HL-60/S4 treated with phorbol 12-myristate 13-acetate at 8.2 ng/mL for 4 days and 3 days (cell line): ENCODE results near the gene ISOC2.
"Not testable (repeated sequence)": the region's sequence is repeated elsewhere in the genome, so short reads cannot be mapped to it uniquely, and the experiment has no call there.

ENCODE experiments used
- in situ Hi-C: fragments of 300-500 bp; cut with MboI; formaldehyde crosslinking; loops from 2 replicates; pipeline ENCODE4 v1.15.0; 2022; ENCODE audit warnings: low sequenced_read_pairs

The ISOC2 gene

GRCh38 chr19:55461259-55461973, at the start of gene ISOC2:
TSS of gene ISOC2 (minus strand) at chr19:55461642. CDS start at chr19:55456486, 5,156 bp downstream.
- in situ Hi-C loops = no loop called here

- in situ Hi-C loops = no loop called here
Observed at GRCh38 chr19:55508120-55508519, 46.7 kb upstream of the ISOC2 start.

- in situ Hi-C loops = no loop called here
Observed at GRCh38 chr19:55504981-55505380, 43.5 kb upstream of the ISOC2 start.

DNA sequence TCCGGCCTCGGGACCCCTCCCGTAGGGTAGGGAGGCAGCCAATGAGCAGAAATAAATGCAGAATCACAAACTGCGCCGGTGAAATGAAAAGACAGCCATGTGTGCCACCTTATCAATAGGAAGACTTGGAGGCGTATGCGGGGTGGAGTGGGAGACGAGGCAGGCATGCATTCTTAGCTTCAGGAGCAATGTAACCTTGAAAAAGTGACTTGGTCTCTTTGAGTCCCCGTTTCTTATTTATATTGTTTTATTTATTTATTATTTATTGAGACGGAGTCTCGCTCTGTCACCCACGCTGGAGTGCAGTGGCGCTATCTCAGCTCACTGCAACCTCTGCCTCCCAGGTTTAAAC, 42.8 kb upstream of the ISOC2 start:
- in situ Hi-C loops = no loop called here

- in situ Hi-C loops = no loop called here
Observed at GRCh38 chr19:55503502-55504251, 42.2 kb upstream of the ISOC2 start.

DNA sequence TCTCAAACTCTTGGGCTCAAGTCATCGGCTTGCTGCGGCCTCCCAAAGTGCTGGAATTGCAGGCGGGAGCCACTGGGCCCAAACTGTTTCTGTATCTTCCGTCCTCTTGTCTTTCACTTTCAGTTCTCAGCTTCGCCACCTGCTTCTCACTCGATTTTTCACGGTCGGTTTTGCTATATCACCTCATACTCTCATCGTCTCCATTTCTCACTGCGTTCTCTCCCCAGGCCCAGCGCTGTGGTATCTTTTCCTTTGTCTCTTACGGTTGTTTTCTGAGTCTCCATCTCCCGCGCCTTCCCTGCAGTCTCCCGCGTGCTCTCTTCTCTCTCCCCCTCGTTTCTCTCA, 41.7 kb upstream of the ISOC2 start:
- in situ Hi-C loops = no loop called here

DNA sequence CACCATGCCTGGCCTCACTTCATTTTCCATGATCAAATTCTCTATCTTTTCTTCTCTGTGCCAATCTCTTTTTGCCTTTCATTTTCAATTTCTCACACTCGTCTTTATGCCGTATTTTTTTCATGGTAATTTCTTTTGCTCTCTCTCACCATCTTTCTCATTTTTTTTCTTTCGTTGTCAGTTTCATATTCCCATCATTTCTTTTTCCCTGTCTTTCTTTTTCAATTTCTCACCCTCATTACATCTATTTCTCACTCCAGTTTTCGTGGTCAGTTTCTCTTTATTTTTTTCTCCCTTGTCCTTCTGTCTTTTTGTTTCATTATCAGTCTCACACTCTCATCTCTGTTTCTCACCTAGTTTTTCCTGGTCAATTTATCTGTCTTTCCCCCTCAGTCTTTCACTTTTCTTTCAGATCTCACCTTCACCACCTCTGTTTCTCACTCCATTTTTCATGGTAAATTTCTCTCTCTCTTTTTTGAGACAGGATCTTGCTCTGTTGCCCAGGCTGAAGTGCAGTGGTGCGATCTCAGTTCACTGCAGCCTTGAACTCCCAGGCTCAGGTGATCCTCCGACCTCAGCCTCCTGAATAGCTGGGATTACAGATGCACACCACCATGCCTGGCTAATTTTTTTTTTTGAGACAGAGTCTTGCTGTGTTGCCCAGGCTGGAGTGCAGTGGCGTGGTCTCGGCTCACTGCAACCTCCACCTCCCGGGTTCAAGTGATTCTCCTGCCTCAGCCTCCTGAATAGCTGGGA, 40.9 kb upstream of the ISOC2 start:
- in situ Hi-C loops = no loop called here

GRCh38 chr19:55500368-55500952, 39.0 kb upstream of the ISOC2 start:
- in situ Hi-C loops = no loop called here

DNA sequence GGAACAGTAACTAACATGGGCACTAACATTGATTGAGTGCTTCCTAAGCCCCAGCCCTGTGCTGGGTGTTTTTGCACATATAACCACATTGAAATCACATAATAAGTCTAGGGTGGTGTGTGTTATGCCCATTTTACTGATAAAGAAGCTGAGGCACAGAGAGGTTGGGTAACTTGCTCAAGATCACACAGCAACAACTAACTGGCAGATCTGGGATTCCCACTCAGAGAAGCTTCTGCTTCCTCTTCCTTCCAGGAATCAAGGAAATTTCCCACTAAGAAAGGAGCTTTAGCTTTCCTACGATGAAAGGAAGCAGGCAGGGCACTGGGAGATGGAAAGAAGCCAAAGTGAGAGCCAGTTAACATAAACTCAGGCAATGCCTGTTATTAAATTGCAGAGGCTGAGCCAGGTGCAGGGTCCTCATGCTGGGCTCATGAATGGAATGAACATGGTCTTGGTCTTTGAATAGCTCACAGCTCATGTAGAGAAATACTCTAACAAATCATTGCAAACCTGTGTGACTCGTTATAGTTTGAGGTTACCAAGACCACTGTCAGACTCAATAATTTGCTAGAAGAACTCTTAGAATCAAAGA, 36.9 kb upstream of the ISOC2 start:
- in situ Hi-C loops = no loop called here

- in situ Hi-C loops = no loop called here
Observed at GRCh38 chr19:55497763-55498162, 36.3 kb upstream of the ISOC2 start.

DNA sequence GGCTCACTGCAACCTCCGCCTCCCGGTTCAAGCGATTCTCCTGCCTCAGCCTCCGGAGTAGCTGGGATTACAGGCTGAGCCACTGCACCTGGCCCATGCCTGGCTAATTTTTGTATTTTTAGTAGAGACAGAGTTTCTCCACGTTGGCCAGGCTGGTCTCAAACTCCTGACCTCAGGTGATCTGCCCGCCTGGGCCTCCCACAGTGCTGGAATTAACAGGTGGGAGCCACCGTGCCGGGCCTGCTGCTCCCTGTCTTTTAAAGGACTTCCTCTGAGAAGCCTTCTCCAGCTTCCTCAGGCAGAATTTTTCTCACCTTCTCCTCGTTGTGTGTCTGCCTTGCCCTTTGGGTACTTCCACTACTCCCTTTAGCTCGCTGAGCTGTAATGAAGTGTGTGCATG, 35.4 kb upstream of the ISOC2 start:
- in situ Hi-C loops = not testable (repeated sequence)

GRCh38 chr19:55495646-55496349, 34.4 kb upstream of the ISOC2 start:
- in situ Hi-C loops = no loop called here

DNA sequence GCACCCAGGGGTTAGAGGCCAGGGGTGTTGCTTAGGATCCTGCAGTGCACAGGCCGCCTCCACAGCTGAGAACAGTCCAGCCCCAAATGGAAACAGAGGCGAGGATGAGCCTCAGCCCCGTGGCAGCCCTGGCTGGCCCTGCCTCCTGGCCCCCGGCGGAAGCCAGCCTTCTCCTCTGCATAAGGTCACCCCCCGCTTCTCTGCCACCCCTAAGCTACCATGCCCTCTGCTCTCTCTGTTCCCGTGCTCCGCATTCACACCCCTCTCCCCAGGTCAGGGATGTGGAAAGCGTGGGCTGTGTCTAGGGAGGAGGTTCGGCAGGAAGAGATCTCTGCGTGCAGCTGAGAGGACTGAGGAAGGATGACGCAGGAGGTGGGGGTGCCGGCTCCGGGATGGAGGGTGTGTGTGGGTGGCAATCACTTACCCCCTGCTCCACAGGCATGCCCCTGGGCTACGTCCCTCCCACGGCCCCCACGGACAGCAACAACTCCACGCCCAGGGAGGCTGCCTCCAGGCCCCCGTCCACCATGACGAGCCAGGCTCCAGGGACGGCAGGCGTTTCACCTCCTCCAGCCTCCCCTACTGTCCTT, 32.8 kb upstream of the ISOC2 start:
- in situ Hi-C loops = no loop called here

- in situ Hi-C loops = no loop called here
Observed at GRCh38 chr19:55493645-55494171, 32.3 kb upstream of the ISOC2 start.

GRCh38 chr19:55493052-55493644, 31.7 kb upstream of the ISOC2 start:
- in situ Hi-C loops = no loop called here

GRCh38 chr19:55492362-55492944, 31.0 kb upstream of the ISOC2 start:
- in situ Hi-C loops = no loop called here

- in situ Hi-C loops = no loop called here
Observed at GRCh38 chr19:55491546-55492360, 30.3 kb upstream of the ISOC2 start.
